ENCODE measurements around the gene PRKAB2.
"Not testable (repeated sequence)": the region's sequence is repeated elsewhere in the genome, so short reads cannot be mapped to it uniquely, and the experiment has no call there.

Gene PRKAB2

DNA sequence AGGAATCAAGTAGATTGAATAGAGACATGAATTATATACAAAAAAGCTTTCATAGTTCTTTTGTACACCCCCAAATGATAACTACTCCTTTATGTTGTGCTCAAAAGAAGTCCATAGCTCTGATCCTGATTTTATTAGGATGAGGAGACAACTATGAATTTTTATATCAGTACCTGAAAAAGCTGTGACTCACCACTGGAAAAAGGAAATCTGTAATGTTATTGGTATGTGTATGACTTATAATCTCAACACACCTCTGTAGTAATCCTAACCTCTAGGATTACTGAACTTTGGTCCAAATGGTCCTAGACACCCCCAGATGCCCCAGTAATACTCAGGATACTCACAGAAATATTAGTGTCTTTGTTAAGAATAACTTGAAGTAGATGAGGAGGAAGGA is 10.2 kb downstream of the PRKAB2 start:
- TF ChIP-seq, protein P1, sequence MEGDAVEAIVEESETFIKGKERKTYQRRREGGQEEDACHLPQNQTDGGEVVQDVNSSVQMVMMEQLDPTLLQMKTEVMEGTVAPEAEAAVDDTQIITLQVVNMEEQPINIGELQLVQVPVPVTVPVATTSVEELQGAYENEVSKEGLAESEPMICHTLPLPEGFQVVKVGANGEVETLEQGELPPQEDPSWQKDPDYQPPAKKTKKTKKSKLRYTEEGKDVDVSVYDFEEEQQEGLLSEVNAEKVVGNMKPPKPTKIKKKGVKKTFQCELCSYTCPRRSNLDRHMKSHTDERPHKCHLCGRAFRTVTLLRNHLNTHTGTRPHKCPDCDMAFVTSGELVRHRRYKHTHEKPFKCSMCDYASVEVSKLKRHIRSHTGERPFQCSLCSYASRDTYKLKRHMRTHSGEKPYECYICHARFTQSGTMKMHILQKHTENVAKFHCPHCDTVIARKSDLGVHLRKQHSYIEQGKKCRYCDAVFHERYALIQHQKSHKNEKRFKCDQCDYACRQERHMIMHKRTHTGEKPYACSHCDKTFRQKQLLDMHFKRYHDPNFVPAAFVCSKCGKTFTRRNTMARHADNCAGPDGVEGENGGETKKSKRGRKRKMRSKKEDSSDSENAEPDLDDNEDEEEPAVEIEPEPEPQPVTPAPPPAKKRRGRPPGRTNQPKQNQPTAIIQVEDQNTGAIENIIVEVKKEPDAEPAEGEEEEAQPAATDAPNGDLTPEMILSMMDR (IDR thresholded peaks at IDR 0.05; ENCODE audit: low read depth, low read length): no peak
- no peak for TF ChIP-seq EZH2phosphoT487 (IDR thresholded peaks at IDR 0.05; ENCODE audit: low read depth)
- H3K4me1 ChIP-seq (ENCODE audit: low read length): no peaks in the 10 kb centered on the region
- peaks cover 31% of the 10 kb centered on the region for H3K36me3 ChIP-seq (replicated peaks; ENCODE audit: low read depth, low read length)
- H4K20me1 ChIP-seq (ENCODE audit: insufficient read depth, low read length): no peaks in the 10 kb centered on the region
- H3K27me3 ChIP-seq (ENCODE audit: low read depth, low read length): no peaks in the 10 kb centered on the region
- no peak overlapping the region for H2AFZ ChIP-seq (ENCODE audit: low read depth, low read length)
- no peaks in the 10 kb centered on the region for H3K9me3 ChIP-seq (ENCODE audit: insufficient read depth, low read length)
- no peak overlapping the region for H3K4me2 ChIP-seq (ENCODE audit: low read length)
- H3K27ac ChIP-seq (ENCODE audit: low read length): no peak overlapping the region
- no peak overlapping the region for H3K4me3 ChIP-seq (ENCODE audit: low read length)
- H3K79me2 ChIP-seq (ENCODE audit: low read length): no peaks in the 10 kb centered on the region
- no peak overlapping the region for H3K9ac ChIP-seq (ENCODE audit: low read length)

DNA sequence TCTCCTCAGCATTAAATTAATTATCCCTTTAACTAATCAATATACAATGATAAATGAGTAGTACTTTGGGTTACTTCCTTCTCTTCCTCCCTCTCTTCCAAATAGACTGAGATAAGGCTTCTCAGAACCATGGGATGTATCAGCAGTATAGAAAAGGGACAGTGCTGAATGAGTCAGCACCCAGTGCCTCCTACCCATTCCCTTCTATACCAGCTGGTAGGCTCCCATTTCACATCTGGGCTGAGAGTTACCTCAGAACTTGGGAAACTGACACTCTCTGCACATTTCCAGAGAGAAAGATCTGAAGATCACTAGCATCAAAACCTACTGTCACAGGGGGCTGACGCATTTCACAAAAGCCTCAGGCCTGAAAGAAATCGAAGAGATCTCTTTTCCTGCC is 15.2 kb downstream of the PRKAB2 start:
- H3K4me3 ChIP-seq (ENCODE audit: low read length); H3K4me2 ChIP-seq (ENCODE audit: low read length); H3K27ac ChIP-seq (ENCODE audit: low read length); H3K27me3 ChIP-seq (ENCODE audit: low read depth, low read length); H3K4me1 ChIP-seq (ENCODE audit: low read length); H2AFZ ChIP-seq (ENCODE audit: low read depth, low read length); H4K20me1 ChIP-seq (ENCODE audit: insufficient read depth, low read length); H3K9me3 ChIP-seq (ENCODE audit: insufficient read depth, low read length); H3K79me2 ChIP-seq (ENCODE audit: low read length); H3K9ac ChIP-seq (ENCODE audit: low read length): not testable (repeated sequence)
- peaks cover 37% of the 10 kb centered on the region for H3K36me3 ChIP-seq (replicated peaks; ENCODE audit: low read depth, low read length)

DNA sequence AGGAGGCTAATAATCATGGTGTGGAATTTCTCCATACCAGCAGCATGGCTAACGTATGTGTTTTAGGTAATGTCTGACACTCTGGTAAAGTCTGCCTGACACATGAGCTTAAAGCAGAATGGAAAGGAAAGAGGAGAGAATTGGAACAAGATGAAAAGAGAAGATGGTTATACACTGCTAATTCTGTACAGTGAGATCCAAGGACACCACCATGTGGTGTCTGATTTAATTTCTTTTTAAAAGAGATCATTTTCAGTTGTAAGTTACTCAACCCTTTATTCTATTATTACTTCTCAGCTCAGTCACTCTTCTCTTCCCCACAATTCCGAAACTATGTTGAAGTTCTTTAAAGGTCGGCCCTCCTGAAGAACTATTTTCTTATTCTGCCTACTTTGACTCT is 15.6 kb downstream of the PRKAB2 start:
- TF ChIP-seq, protein P1 (IDR thresholded peaks at IDR 0.05; ENCODE audit: low read depth, low read length): no peak; the same call in 1 of the 2 replicates
- TF ChIP-seq EZH2phosphoT487 (IDR thresholded peaks at IDR 0.05; ENCODE audit: low read depth): no peak
- no peaks in the 10 kb centered on the region for H3K27me3 ChIP-seq (ENCODE audit: low read depth, low read length)
- no peaks in the 10 kb centered on the region for H3K79me2 ChIP-seq (ENCODE audit: low read length)
- no peaks in the 10 kb centered on the region for H3K4me1 ChIP-seq (ENCODE audit: low read length)
- H3K36me3 ChIP-seq (replicated peaks; ENCODE audit: low read depth, low read length): peaks cover 33% of the 10 kb centered on the region
- H3K4me2 ChIP-seq (ENCODE audit: low read length): no peak overlapping the region
- no peak overlapping the region for H2AFZ ChIP-seq (ENCODE audit: low read depth, low read length)
- H3K9me3 ChIP-seq (ENCODE audit: insufficient read depth, low read length): no peaks in the 10 kb centered on the region
- no peak overlapping the region for H3K27ac ChIP-seq (ENCODE audit: low read length)
- no peak overlapping the region for H3K4me3 ChIP-seq (ENCODE audit: low read length)
- no peak overlapping the region for H3K9ac ChIP-seq (ENCODE audit: low read length)
- no peaks in the 10 kb centered on the region for H4K20me1 ChIP-seq (ENCODE audit: insufficient read depth, low read length)

DNA sequence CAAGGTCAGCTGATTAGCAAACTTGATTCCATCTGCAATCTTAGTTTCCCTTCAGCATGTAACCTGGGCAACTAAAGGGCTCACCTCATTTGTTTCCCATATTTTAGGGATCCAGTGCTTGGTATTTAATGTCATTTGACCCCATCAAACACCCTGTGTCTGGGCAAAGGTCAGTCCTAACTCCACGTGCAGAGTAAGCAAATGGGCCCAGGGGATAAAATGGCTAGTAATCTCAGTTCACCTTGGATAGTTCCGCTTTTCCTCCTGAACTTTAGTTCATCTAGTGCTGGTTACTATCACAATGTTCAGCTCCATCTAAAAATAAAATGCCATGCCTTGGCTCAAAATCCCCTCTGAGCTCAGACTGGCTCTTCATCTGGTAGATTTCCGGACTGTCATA is 19.5 kb downstream of the PRKAB2 start:
- Histone ChIP-seq H3K27me3 (ENCODE audit: low read depth, low read length) (no peaks in the 10 kb centered on the region), H3K4me3 (ENCODE audit: low read length) (no peak overlapping the region), H3K79me2 (ENCODE audit: low read length) (no peaks in the 10 kb centered on the region), H3K27ac (ENCODE audit: low read length) (no peak overlapping the region), H3K4me1 (ENCODE audit: low read length) (no peaks in the 10 kb centered on the region), H3K9me3 (ENCODE audit: insufficient read depth, low read length) (no peaks in the 10 kb centered on the region), H4K20me1 (ENCODE audit: insufficient read depth, low read length) (no peaks in the 10 kb centered on the region), H2AFZ (ENCODE audit: low read depth, low read length) (no peak overlapping the region), H3K36me3 (replicated peaks; ENCODE audit: low read depth, low read length) (peaks cover 14% of the 10 kb centered on the region), H3K9ac (ENCODE audit: low read length) (no peak overlapping the region), H3K4me2 (ENCODE audit: low read length) (no peak overlapping the region)
- TF ChIP-seq, protein P1 (IDR thresholded peaks at IDR 0.05; ENCODE audit: low read depth, low read length): no peak
- no peak for TF ChIP-seq EZH2phosphoT487 (IDR thresholded peaks at IDR 0.05; ENCODE audit: low read depth)

DNA sequence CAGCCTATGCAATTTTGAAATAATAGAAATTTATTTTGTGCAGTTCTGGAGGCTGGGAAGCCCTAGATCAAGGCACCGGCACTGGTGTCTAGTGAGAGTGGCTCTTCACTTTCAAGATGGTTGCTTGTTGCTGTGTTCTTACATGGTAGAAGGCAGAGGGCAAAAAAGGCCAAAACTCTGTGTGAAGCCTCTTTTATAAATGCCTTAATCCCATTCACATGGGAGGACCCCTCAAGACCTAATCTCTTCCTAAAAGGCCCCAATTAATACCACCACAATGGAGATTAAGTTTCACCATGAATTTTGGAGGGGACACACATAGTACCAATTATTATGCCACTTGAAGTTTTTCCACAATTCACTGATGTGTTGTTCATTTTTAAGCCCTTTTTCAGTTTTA is 21.0 kb downstream of the PRKAB2 start:
- H2AFZ ChIP-seq (ENCODE audit: low read depth, low read length): no peak overlapping the region
- TF ChIP-seq EZH2phosphoT487 (IDR thresholded peaks at IDR 0.05; ENCODE audit: low read depth): no peak
- TF ChIP-seq, protein P1 (IDR thresholded peaks at IDR 0.05; ENCODE audit: low read depth, low read length): no peak

More for the DNA sequence above, 21.0 kb downstream of the PRKAB2 start:
- Histone ChIP-seq H3K27me3 (ENCODE audit: low read depth, low read length) (no peaks in the 10 kb centered on the region), H3K9me3 (ENCODE audit: insufficient read depth, low read length) (no peaks in the 10 kb centered on the region), H3K4me3 (ENCODE audit: low read length) (no peak overlapping the region), H3K4me2 (ENCODE audit: low read length) (no peak overlapping the region), H3K27ac (ENCODE audit: low read length) (no peak overlapping the region), H3K79me2 (ENCODE audit: low read length) (no peaks in the 10 kb centered on the region), H3K4me1 (ENCODE audit: low read length) (no peaks in the 10 kb centered on the region), H3K36me3 (replicated peaks; ENCODE audit: low read depth, low read length) (peaks cover 6% of the 10 kb centered on the region), H3K9ac (ENCODE audit: low read length) (no peak overlapping the region), H4K20me1 (ENCODE audit: insufficient read depth, low read length) (no peaks in the 10 kb centered on the region)

All from OCI-LY3 (cell line).